ENCODE data around the gene PLXNA2. TPM values are rescaled to one million over a fixed set of nuclear protein-coding genes. Genes with fewer than 3 reads are reported as not detected.

The PLXNA2 gene
- total and polyA plus RNA-seq, 2 of the 13 experiments (the other 11 are each of a cell fraction or from before 2014, with no cell fraction given): 1.1 to 2.1 TPM

- TF ChIP-seq ZMAT5 (CRISPR knock-in tag; IDR thresholded peaks at IDR 0.05; ENCODE audit: borderline replicate concordance, low read depth) (no peak), ZEB1 (IDR thresholded peaks at IDR 0.05; ENCODE audit: insufficient replicate concordance, low read depth) (no peak), ZIK1 (CRISPR knock-in tag; IDR thresholded peaks at IDR 0.05; ENCODE audit: borderline replicate concordance, low read depth) (no peak), TFDP1 (CRISPR knock-in tag; IDR thresholded peaks at IDR 0.05; ENCODE audit: borderline replicate concordance) (peak; percentile 18; the same call in 1 of the 2 replicates), HHEX (CRISPR knock-in tag; IDR thresholded peaks at IDR 0.05) (no peak), ZNF234 (CRISPR knock-in tag; conservative IDR thresholded peaks at IDR 0.05) (no peak), POGK (CRISPR knock-in tag; conservative IDR thresholded peaks at IDR 0.05) (0 out of 2 replicates have a peak, but pooled peaks have one; percentile 26), ZNF501 (CRISPR knock-in tag; IDR thresholded peaks at IDR 0.05) (no peak), CEBPB (IDR thresholded peaks at IDR 0.05; ENCODE audit: borderline replicate concordance, low read depth, low read length) (no peak), ZNF350 (CRISPR knock-in tag; IDR thresholded peaks at IDR 0.05; ENCODE audit: borderline replicate concordance, low read depth) (peak; percentile 63; the same call in 1 of the 2 replicates), TCF12 (IDR thresholded peaks at IDR 0.05) (no peak), TCF12 (CRISPR knock-in tag; IDR thresholded peaks at IDR 0.05) (no peak), IRF9 (CRISPR knock-in tag; IDR thresholded peaks at IDR 0.05; ENCODE audit: borderline replicate concordance) (no peak), CCAR2 (optimal IDR thresholded peaks at IDR 0.05; ENCODE audit: low read depth, low read length) (no peak), NR2F1 (CRISPR knock-in tag; IDR thresholded peaks at IDR 0.05) (peak in 1 of 2 experiments; percentile 35; a peak in 1 of 4 replicates), PITX1 (CRISPR knock-in tag; IDR thresholded peaks at IDR 0.05) (peak; percentile 98), ZBTB25 (CRISPR knock-in tag; IDR thresholded peaks at IDR 0.05) (no peak), RCOR2 (CRISPR knock-in tag; IDR thresholded peaks at IDR 0.05) (peak; percentile 63; the same call in 1 of the 2 replicates), MYPOP (CRISPR knock-in tag; IDR thresholded peaks at IDR 0.05) (no peak), ZNF225 (CRISPR knock-in tag; IDR thresholded peaks at IDR 0.05) (no peak), SP1 (IDR thresholded peaks at IDR 0.05) (no peak), SP1 (CRISPR knock-in tag; IDR thresholded peaks at IDR 0.05) (0 out of 2 replicates have a peak, but pooled peaks have one; percentile 11), ZNF792 (CRISPR knock-in tag; IDR thresholded peaks at IDR 0.05) (peak; percentile 41; the same call in 1 of the 2 replicates)
These were observed 85.3 kb downstream of the PLXNA2 start (continued) for GRCh38 chr1:208158640-208159554.

Measured in HepG2 (cell line).